HEK293 (cell line): ENCODE measurements around the gene WSCD2.

ENCODE experiments used
- CTCF ChIP-seq: fragments of 450-650 bp; formaldehyde crosslinking; IDR thresholded peaks from 2 replicates; pipeline ENCODE4 v1.5.1; 2016; ENCODE audit warnings: missing biosample characterization, missing genetic modification characterization
- HOXD13 ChIP-seq: sonication (generic); formaldehyde crosslinking; IDR thresholded peaks from 2 replicates; pipeline ENCODE4 v1.8.0; 2022; ENCODE audit warnings: missing genetic modification reagents, borderline replicate concordance
- PRDM4 ChIP-seq: fragments of 450-650 bp; formaldehyde crosslinking; IDR thresholded peaks from 2 replicates; pipeline ENCODE4 v1.5.1; 2017; ENCODE audit warnings: missing biosample characterization, missing genetic modification characterization
- REST ChIP-seq: fragments of 450-650 bp; formaldehyde crosslinking; IDR thresholded peaks from 2 replicates; pipeline ENCODE4 v1.5.1; 2016; ENCODE audit warnings: missing biosample characterization, missing genetic modification characterization
- ZBTB20 ChIP-seq: fragments of 450-650 bp; formaldehyde crosslinking; IDR thresholded peaks from 2 replicates; pipeline ENCODE4 v1.5.1; 2016; ENCODE audit warnings: missing biosample characterization, missing genetic modification characterization
- ZEB2 ChIP-seq: fragments of 450-650 bp; formaldehyde crosslinking; IDR thresholded peaks from 2 replicates; pipeline ENCODE4 v1.5.1; 2016; ENCODE audit warnings: missing biosample characterization, missing genetic modification characterization
- ZFP41 ChIP-seq: fragments of 450-650 bp; formaldehyde crosslinking; IDR thresholded peaks from 2 replicates; pipeline ENCODE4 v1.5.1; 2016; ENCODE audit warnings: missing biosample characterization, missing genetic modification characterization, borderline replicate concordance
- ZNF121 ChIP-seq: fragments of 450-650 bp; formaldehyde crosslinking; IDR thresholded peaks from 2 replicates; pipeline ENCODE4 v1.5.1; 2016; ENCODE audit warnings: missing biosample characterization, missing genetic modification characterization
- ZNF138 ChIP-seq: fragments of 450-650 bp; formaldehyde crosslinking; IDR thresholded peaks from 2 replicates; pipeline ENCODE4 v1.5.1; 2016; ENCODE audit warnings: missing biosample characterization, missing genetic modification characterization, borderline replicate concordance
- ZNF16 ChIP-seq: fragments of 450-650 bp; formaldehyde crosslinking; IDR thresholded peaks from 2 replicates; pipeline ENCODE4 v1.5.1; 2016; ENCODE audit warnings: low read depth, missing biosample characterization, missing genetic modification characterization
- ZNF274 ChIP-seq, 2 experiments: fragments of 200-500 bp in 1 of 2; fragments of 450-650 bp in 1 of 2; sonication (Bioruptor generic) in 1 of 2; formaldehyde crosslinking in 1 of 2; IDR thresholded peaks; 2 replicates each; pipeline versions ENCODE4 v1.5.1 to v1.6.1; 2014 to 2016; ENCODE audit warnings: borderline replicate concordance in 1 of 2, inconsistent platforms in 1 of 2, low read length in 1 of 2, missing biosample characterization in 1 of 2, missing genetic modification characterization in 1 of 2

GRCh38 chr12:108101605-108102175 is 27.4 kb upstream of the WSCD2 start:
- no peak for TF ChIP-seq REST
- no peak for TF ChIP-seq CTCF (tag by site-specific recombination)
- no peak for TF ChIP-seq HOXD13
- TF ChIP-seq ZNF121 (tag by site-specific recombination): no peak
- TF ChIP-seq ZFP41 (tag by site-specific recombination): no peak
- TF ChIP-seq ZNF138 (tag by site-specific recombination): no peak
- no peak for TF ChIP-seq ZNF274 (IDR thresholded peaks at IDR 0.05; ENCODE audit: low read length)
- no peak for TF ChIP-seq ZNF274 (tag by site-specific recombination; IDR thresholded peaks at IDR 0.05; ENCODE audit: borderline replicate concordance)
- TF ChIP-seq ZEB2 (tag by site-specific recombination): no peak
- TF ChIP-seq PRDM4 (tag by site-specific recombination): no peak
- no peak for TF ChIP-seq ZBTB20 (tag by site-specific recombination)
- no peak for TF ChIP-seq ZNF16 (tag by site-specific recombination)
